ENCODE data around the gene TMCO1. TPM values are rescaled to one million over a fixed set of nuclear protein-coding genes. Genes with fewer than 3 reads are reported as not detected.

TMCO1 gene
- total RNA-seq, 1 experiment from 2014 or later = 70.1 TPM

DNA sequence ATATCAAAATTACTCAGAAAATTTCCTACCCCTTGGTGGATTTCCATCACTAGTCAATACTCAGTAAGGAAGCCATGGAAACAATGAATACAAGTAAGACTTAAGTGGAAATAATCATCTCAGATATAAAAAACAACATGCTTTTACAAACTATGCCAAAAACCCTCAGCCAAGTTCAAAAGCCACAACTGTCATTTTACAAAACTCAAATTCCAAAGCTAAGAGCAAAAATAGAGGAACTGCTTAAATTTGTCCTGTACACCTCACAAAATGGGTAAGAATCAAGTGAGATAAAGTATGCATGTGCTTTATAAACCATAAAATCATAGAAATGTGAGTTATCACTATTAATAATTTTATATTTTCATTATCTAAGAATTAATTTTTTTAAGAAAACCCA, 9.6 kb downstream of the TMCO1 start:
- Histone ChIP-seq H3K9ac (ENCODE audit: extremely low read depth, insufficient read length, low read length) (no peak overlapping the region), H2BK20ac (ENCODE audit: low read depth, low read length, poor library complexity, severe bottlenecking) (no peak overlapping the region), H2AK5ac (ENCODE audit: insufficient read length, low read length) (no peak overlapping the region), H3K79me1 (ENCODE audit: insufficient read depth, low read depth, low read length, poor library complexity, severe bottlenecking) (no peaks in the 10 kb centered on the region), H4K91ac (ENCODE audit: insufficient read length, low read depth, low read length) (no peak overlapping the region), H2AFZ (ENCODE audit: low read length) (no peak overlapping the region), H3K56ac (ENCODE audit: insufficient read length, low read depth, low read length) (no peak overlapping the region), H3K4me2 (ENCODE audit: insufficient read depth, insufficient read length, low read length) (no peak overlapping the region), H2BK12ac (ENCODE audit: insufficient read length, low read depth, low read length) (no peak overlapping the region), H3K79me2 (ENCODE audit: insufficient read depth, low read length) (no peaks in the 10 kb centered on the region; the same call in 1 of the 2 replicates), H3K23ac (ENCODE audit: insufficient read length, low read depth, low read length) (no peak overlapping the region), H4K5ac (ENCODE audit: insufficient read length, low read depth, low read length) (no peak overlapping the region), H4K8ac (replicated peaks; ENCODE audit: insufficient read length, low read depth, low read length) (no peak overlapping the region), H3K4ac (ENCODE audit: low read depth, low read length) (no peak overlapping the region), H4K20me1 (ENCODE audit: control insufficient read depth, insufficient read depth, insufficient read length) (no peaks in the 10 kb centered on the region), H3K23me2 (ENCODE audit: insufficient read length, low read depth, low read length, poor library complexity, severe bottlenecking) (no peaks in the 10 kb centered on the region), H3K27ac (ENCODE audit: insufficient read length, low read depth, low read length) (no peak overlapping the region), H3K18ac (ENCODE audit: insufficient read length, low read depth, low read length) (no peak overlapping the region), H3T11ph (ENCODE audit: low read length) (no peak overlapping the region), H3K4me1 (ENCODE audit: insufficient read depth, low read length) (no peaks in the 10 kb centered on the region), H2BK5ac (ENCODE audit: insufficient read length, low read length) (no peak overlapping the region), H2BK120ac (ENCODE audit: low read depth, low read length, poor library complexity, severe bottlenecking) (no peak overlapping the region), H3K14ac (ENCODE audit: insufficient read depth, low read length) (no peak overlapping the region), H2BK15ac (ENCODE audit: low read depth, low read length) (no peak overlapping the region), H3K9me3 (ENCODE audit: control insufficient read depth, low read depth, low read length) (no peaks in the 10 kb centered on the region), H3K27me3 (ENCODE audit: insufficient read depth, low read length) (no peaks in the 10 kb centered on the region)
- H3K27me3 Mint-ChIP-seq (ENCODE audit: low read depth) = no peaks in the 10 kb centered on the region
- no peaks in the 10 kb centered on the region for H3K4me1 Mint-ChIP-seq
- H3K27ac Mint-ChIP-seq = no peak overlapping the region
- DNase-seq = no peak
- H3K9me3 Mint-ChIP-seq = no peaks in the 10 kb centered on the region
- no peak overlapping the region for H3K4me3 Mint-ChIP-seq
- H3K36me3 Mint-ChIP-seq (ENCODE audit: insufficient read depth in 1 of 3, low read depth in 3 of 3) = peaks cover 0 to 7% (median 0%) of the 10 kb centered on the region in 3 experiments; a peak in 3 of 7 replicates
- no peak for TF ChIP-seq CTCF (conservative IDR thresholded peaks at IDR 0.05)
